Measurements from ENCODE around the gene KASH5. TPM values are rescaled to one million over a fixed set of nuclear protein-coding genes. Genes with fewer than 3 reads are reported as not detected.

Gene KASH5
- total RNA-seq, 1 donor from 2014 or later = not detected

- DNase-seq (ENCODE audit: low spot score in 2 of 2) (peak in 1 of 2 donors; percentile 10), FAIRE-seq (no peak)
Observed at GRCh38 chr19:49417088-49417487, 29.0 kb downstream of the KASH5 start.

DNA sequence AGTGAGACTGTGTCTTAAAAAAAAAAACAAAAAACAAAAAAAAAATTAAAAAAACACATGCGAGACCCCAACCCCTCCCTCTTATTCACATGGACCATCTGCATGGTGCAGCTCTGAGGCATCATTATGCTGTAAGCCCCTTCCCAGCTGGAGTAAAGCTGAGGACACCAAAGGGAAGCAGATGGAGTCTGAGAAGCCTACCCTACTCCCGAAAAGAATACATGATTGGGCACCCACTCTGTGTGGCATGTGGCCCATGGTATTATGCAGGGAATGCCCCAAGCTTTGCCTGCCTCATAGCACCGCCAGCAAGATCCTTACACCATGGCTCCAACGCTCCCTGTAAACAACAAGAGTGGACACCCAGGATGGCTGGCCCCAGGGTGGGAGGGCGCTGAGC is 30.5 kb downstream of the KASH5 start:
- DNase-seq (ENCODE audit: low spot score in 2 of 2) = no peak
- FAIRE-seq = no peak

DNA sequence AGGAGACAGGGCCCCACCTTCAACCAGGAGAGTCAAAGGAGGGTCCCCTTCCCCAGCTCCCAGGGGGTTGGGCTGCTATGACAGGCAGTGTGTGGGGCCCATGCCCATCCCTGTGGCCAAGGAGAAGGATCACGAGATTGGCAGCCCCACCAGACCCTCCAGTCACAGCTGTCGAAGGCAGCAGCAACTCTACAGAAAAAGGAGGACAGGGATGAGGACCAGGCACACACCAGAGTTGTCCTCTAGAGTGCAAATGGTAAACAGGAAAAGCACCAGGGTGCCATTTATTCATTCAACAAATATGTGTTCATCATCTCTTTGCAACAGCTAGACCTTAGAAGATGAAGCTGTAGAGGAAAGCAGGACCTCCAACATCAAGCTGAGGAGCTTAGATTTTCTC is 31.1 kb downstream of the KASH5 start:
- FAIRE-seq = no peak

GRCh38 chr19:49420227-49420626 is 32.2 kb downstream of the KASH5 start:
- FAIRE-seq (no peak), DNase-seq (ENCODE audit: low spot score in 2 of 2) (no peak)

More for the DNA sequence above, 31.1 kb downstream of the KASH5 start:
- DNase-seq (ENCODE audit: low spot score in 2 of 2) = no peak

- FAIRE-seq = no peak
- DNase-seq (ENCODE audit: low spot score in 2 of 2) = peak; percentile 69 to 82
Observed at GRCh38 chr19:49421039-49421877, 33.2 kb downstream of the KASH5 start.

DNA sequence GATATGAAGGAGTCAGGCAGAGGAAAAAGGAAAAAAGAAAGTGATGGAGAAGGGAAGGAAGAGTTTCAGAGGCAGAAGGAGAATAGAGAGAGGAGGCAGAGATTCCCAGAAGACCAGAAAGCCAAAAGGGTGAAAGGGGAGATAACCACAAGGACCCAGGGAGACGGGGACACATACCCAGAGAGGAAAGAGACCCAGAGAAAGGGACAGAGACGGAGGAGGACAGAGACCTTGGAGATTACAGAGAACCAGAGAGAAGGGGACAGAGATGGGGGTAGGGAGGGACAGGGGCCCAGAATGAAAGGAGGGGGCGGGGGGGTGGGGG is 33.8 kb downstream of the KASH5 start:
- DNase-seq (ENCODE audit: low spot score in 2 of 2) = no peak
- no peak for FAIRE-seq

DNA sequence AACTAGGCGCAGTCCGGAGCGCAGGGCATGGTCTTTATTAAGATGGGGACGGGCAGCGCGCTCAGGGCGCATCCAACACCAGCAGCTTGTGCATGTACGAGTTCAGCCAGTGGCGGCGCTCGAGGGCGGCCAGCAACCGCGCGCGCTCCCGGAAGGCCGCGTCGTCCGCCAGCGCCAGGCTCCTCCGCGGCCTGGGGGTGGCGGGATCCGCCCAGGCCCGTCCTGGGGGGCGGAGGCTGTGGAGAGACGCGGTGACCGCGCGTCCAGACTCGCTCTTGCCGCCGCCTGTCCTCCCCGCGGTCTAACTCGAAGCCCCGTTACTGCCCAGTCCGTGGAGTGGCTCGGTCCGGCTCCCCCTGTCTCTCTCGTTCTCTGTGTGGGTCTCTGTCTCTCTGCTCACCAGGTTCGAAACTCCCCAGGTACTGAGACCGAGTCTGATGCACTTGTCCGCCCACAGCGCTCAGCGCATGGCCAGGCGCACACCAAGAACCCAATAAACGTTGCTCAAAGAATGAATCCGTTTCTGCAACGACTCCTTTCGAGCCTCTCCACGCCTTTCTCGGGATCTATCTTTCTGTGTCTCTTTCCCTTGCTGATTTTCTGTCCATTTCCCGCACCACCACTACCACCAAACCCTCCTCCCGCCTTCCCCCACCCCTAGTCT is 34.5 kb downstream of the KASH5 start:
- no peak for FAIRE-seq
- DNase-seq (ENCODE audit: low spot score in 2 of 2) = no peak

GRCh38 chr19:49423071-49423984 is 35.3 kb downstream of the KASH5 start, which contains the start of gene PTH2:
TSS of gene PTH2 (minus strand) at chr19:49423441. CDS start at chr19:49423339, 102 bp downstream.
- FAIRE-seq (no peak), DNase-seq (ENCODE audit: low spot score in 2 of 2) (no peak)

GRCh38 chr19:49423985-49424303 is 35.9 kb downstream of the KASH5 start:
- FAIRE-seq (no peak), DNase-seq (ENCODE audit: low spot score in 2 of 2) (no peak)

GRCh38 chr19:49425178-49425577 is 37.1 kb downstream of the KASH5 start, which contains the start of gene GFY:
TSS of gene GFY (plus strand) at chr19:49425388. CDS start at chr19:49426431, 1,043 bp downstream.
- no peak for FAIRE-seq
- DNase-seq (ENCODE audit: low spot score in 2 of 2) = no peak

DNA sequence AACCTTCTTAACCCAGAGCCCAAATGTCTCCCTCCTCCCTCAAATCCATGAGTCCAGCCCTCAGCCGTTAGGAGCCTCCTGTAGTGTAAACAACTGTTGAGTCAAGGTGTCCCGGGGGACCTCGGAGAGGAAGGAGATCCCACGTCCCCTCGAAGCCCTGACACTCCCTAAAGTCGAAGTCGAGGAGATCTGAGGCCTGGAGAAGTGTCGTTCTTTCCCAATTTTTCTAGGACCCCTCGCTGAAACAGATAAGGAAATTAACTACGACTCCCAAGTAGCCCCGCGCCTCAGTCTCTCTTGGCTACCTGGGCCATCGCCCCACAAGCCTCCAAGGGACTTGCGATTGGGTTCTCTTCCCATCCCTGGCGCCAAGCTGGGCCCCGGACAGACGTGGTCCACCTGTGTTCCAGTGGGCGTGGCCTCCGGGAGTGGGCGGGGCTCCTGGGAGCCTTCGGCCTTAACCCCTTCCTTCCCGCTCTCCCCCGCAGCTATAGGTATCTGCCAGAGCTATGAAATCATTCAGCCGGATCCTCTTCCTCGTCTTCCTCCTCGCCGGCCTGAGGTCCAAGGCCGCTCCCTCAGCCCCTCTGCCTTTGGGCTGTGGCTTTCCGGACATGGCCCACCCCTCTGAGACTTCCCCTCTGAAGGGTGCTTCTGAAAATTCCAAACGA is 38.0 kb downstream of the KASH5 start:
- FAIRE-seq (no peak), DNase-seq (ENCODE audit: low spot score in 2 of 2) (no peak)

DNA sequence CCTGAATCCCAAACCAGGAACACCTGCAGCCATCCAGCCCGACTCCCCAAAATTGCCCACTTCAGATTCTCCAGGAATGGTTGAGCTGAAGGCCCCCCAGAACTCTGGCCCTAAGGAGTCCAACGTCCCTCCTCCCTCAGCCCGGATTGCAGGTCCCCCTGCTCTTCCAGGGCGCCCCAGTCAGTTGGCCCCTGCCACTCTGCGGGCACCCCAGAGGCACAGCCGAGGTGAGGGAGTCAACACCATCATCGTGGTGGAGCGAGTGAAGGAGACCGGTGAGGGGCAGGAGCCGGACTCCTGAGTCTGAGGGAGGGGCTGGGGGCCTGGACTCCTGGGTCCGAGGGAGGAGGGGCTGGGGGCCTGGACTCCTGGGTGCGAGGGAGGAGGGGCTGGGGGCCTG is 39.3 kb downstream of the KASH5 start:
- FAIRE-seq (no peak), DNase-seq (ENCODE audit: low spot score in 2 of 2) (no peak)

DNA sequence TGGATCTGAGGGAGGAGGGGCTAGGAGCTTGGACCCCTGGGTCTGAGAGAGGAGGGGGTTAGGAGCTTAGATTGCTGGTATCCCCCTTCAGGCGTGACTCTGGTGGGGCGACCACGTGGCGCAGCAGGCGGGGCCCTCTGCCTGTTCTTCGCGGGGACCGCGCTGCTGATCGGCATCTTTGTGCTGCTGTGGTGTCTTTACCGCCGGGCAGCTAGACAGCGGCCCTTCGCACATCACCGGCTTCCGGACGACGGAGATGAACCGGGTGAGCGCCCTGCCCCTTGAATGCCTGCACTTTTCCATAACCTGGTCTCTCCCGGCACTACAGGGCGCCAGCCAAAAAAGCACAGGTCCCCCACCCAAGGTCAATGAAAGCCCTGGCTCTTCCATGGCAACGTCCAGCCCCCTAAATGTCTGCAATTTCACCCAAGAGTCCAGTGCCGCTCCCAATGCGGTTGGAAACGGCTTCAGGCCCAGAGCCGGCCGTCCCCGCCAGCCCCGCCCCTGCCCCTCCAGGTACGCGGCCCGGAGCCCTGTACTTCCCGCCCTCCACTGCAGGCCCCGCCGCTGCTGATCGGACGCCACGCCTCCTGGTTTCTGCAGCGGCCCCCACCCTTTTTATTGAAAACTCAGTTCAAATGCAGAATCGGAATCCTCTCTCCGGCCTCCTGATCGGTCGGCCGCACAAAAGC is 40.0 kb downstream of the KASH5 start:
- no peak for FAIRE-seq
- DNase-seq (ENCODE audit: low spot score in 2 of 2) = no peak

GRCh38 chr19:49428547-49429451 is 40.8 kb downstream of the KASH5 start:
- FAIRE-seq = no peak
- DNase-seq (ENCODE audit: low spot score in 2 of 2) = no peak

GRCh38 chr19:49430172-49430677 is 42.2 kb downstream of the KASH5 start:
- FAIRE-seq = no peak
- no peak for DNase-seq (ENCODE audit: low spot score in 2 of 2)

GRCh38 chr19:49430678-49431329 is 42.8 kb downstream of the KASH5 start:
- FAIRE-seq = no peak

DNA sequence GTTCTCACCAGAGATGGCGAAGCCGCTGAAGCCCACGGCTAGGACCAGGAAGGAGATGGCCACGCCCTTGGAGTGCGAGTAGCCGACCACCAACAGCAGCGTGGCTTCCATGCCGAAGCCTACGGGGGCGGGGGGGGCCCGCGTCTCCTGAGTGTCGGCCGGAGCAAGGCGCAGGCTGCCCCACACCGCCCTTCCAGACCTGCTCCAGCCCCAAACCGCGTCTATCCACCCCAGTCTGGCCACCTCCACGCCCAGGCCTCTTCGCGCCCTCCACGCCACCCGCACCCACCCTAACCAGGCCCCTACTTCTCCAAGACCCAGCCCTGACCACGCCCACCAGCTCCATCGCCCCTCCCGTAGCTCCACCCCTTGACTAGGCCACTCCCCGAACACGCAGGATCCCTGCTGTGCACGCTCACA is 43.3 kb downstream of the KASH5 start:
- DNase-seq (ENCODE audit: low spot score in 2 of 2) (no peak), FAIRE-seq (no peak)

More at GRCh38 chr19:49430678-49431329, 42.8 kb downstream of the KASH5 start:
- no peak for DNase-seq (ENCODE audit: low spot score in 2 of 2)
